Neuron (in vitro differentiated cells): Measurements from ENCODE around the gene ZNF222.

Experiments
- H2AFZ ChIP-seq: one replicate; pipeline ENCODE4 v1.6.1; 2013; ENCODE audit warnings: low read depth, mild to moderate bottlenecking, inconsistent platforms, low read length, moderate library complexity
- H3K27me3 ChIP-seq: one replicate; pipeline ENCODE4 v1.6.1; 2013; ENCODE audit warnings: low read length; ENCODE audit not compliant: insufficient read depth
- H3K36me3 ChIP-seq: one replicate; pipeline ENCODE4 v1.6.1; 2013; ENCODE audit warnings: low read length; ENCODE audit not compliant: insufficient read depth
- H3K4me1 ChIP-seq: one replicate; pipeline ENCODE4 v1.6.1; 2013; ENCODE audit warnings: low read length; ENCODE audit not compliant: insufficient read depth
- H3K4me3 ChIP-seq: 2 replicates; pipeline ENCODE4 v1.5.1; 2013; ENCODE audit warnings: mild to moderate bottlenecking, low read length, moderate library complexity
- H3K9me3 ChIP-seq: one replicate; pipeline ENCODE4 v1.6.1; 2013; ENCODE audit warnings: low read length

Gene ZNF222

GRCh38 chr19:44071824-44072542 lies 46.8 kb downstream of the ZNF222 start, which contains the start of gene ZNF284:
TSS of gene ZNF284 (plus strand) at chr19:44072159. CDS start at chr19:44076390, 4,231 bp downstream.
- no peaks in the 10 kb centered on the region for H3K27me3 ChIP-seq
- peaks cover 5% of the 10 kb centered on the region for H3K9me3 ChIP-seq
- H3K4me1 ChIP-seq = peaks cover 12% of the 10 kb centered on the region
- H2AFZ ChIP-seq = peak within 1 kb of the TSS; percentile 61
- H3K4me3 ChIP-seq = peak within 1 kb of the TSS; percentile 59
- H3K36me3 ChIP-seq = peaks cover 17% of the 10 kb centered on the region

GRCh38 chr19:44072543-44073401 lies 47.6 kb downstream of the ZNF222 start:
- peaks cover 12% of the 10 kb centered on the region for H3K4me1 ChIP-seq
- peaks cover 2% of the 10 kb centered on the region for H3K9me3 ChIP-seq

DNA sequence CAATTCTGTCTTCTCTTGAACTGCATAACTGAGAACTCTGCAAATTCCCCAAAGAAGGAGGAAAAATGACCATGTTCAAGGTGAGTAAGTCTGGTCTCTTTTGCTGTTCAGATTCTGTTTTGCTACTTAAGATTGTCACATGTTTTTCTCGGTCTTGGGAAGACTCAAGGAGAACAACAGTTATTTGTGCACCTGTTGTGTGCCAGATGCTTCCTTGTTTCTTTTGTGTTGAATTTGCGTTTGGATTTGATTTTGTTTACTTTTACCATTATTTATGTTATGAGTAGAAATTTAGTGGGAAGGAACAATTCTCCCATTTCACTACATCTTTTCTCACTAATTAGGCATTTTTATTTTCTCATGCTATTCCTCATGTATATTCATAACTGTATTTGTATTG lies 51.1 kb downstream of the ZNF222 start:
- H3K4me3 ChIP-seq = no peak overlapping the region
- peaks cover 7% of the 10 kb centered on the region for H3K9me3 ChIP-seq
- H3K4me1 ChIP-seq = peaks cover 12% of the 10 kb centered on the region
- no peaks in the 10 kb centered on the region for H3K27me3 ChIP-seq
- no peak overlapping the region for H2AFZ ChIP-seq
- H3K36me3 ChIP-seq = peaks cover 17% of the 10 kb centered on the region

More at GRCh38 chr19:44072543-44073401, 47.6 kb downstream of the ZNF222 start:
- Histone ChIP-seq H3K27me3 (no peaks in the 10 kb centered on the region), H3K36me3 (peaks cover 12% of the 10 kb centered on the region), H2AFZ (peak overlapping the region; percentile 61), H3K4me3 (peak overlapping the region; percentile 59)
